Right cardiac atrium (tissue), 5 donors: ENCODE data around the gene KLHL17. TPM values are rescaled to one million over a fixed set of nuclear protein-coding genes. Genes with fewer than 3 reads are reported as not detected.
"Not testable (repeated sequence)": the region's sequence is repeated elsewhere in the genome, so short reads cannot be mapped to it uniquely, and the experiment has no call there.

ENCODE experiments used
- ATAC-seq, 2 donors: fragments of 200-7000 bp; cut with Tn5 transposase; one replicate each; pipeline versions ENCODE4 v1.8.0 to v1.9.1; 2020; ENCODE audit warnings: moderate library complexity in 2 of 2, mild to moderate bottlenecking in 1 of 2
- DNase-seq, 3 donors: peaks; one replicate each; pipeline ENCODE4 v3.0.0-alpha.2; 2020
- H3K27ac ChIP-seq: one replicate; pipeline ENCODE4 v1.5.1; 2013; ENCODE audit warnings: mild to moderate bottlenecking, low read length, control low read depth, moderate library complexity
- H3K27me3 ChIP-seq: one replicate; pipeline ENCODE4 v1.6.1; 2013; ENCODE audit not compliant: control insufficient read depth, insufficient read depth
- H3K4me1 ChIP-seq: one replicate; pipeline ENCODE4 v1.6.1; 2013; ENCODE audit warnings: low read length; ENCODE audit not compliant: control insufficient read depth, insufficient read depth
- H3K4me3 ChIP-seq: one replicate; pipeline ENCODE4 v1.5.1; 2013; ENCODE audit warnings: low read length, control low read depth
- H3K9me3 ChIP-seq: one replicate; pipeline ENCODE4 v1.6.1; 2013; ENCODE audit warnings: low read length; ENCODE audit not compliant: control insufficient read depth
- WGBS: extraction: QIAGEN DNeasy Blood & Tissue Kit; methylation state at CpG from one replicate; pipeline ENCODE4 v1.1.7; 2013; 5-methylcytosine and 5-hydroxymethylcytosine counted together
- intact Hi-C, 4 donors: fragments of 100-400 bp; cut with DNase I; formaldehyde crosslinking; loops; one replicate each; pipeline versions ENCODE4 v1.11.0 to v1.14.0; 2022 to 2023
- polyA plus RNA-seq: library from polyadenylated mRNA; stranded (reverse); fragments of 200-250 nt; gene quantifications from one replicate; pipeline ENCODE4 v1.2.3, GENCODE V29; 2013
- total RNA-seq, 4 donors: library from RNA; stranded (reverse); fragmentation: NEBNext Ultra II Directional; extraction: Animal tissue kit (Norgen Biotek cat#: 25700); gene quantifications; one replicate each; pipeline ENCODE4 v1.2.1, GENCODE V29; 2021
- donor health status: healthy with polysubstance abuse.
- donor health status: DM: no; HTN: yes; CAD: no.
- donor health status: DM: no; HTN: no; CAD: no.
- donor health status: DM: no; HTN: yes; CAD: no; lungs with severe emphysema.
- donor health status: DM: yes; HTN: yes; CAD: no.

KLHL17 gene
- total and polyA plus RNA-seq, 5 donors: 5.0 to 9.7 (median 5.4) TPM

DNA sequence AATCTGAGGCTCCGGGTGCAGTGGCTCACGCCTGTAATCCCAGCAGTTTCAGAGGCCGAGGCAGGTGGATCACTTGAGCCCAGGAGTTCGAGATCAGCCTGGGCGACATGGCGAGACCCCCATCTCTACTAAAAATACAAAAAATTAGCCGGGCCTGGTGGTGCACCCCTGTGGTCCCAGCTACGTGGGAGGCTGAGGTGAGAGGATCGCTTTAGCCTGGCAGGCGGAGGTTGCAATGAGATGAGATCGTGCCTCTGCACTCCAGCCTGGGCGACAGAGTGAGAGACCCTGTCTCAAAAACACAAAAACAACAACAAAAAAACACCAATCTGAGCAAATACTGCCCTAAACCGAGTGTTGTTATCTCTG, 52.3 kb downstream of the KLHL17 start:
- H3K27ac ChIP-seq: peak overlapping the region; percentile 85
- not testable (repeated sequence) for H3K9me3 ChIP-seq

DNA sequence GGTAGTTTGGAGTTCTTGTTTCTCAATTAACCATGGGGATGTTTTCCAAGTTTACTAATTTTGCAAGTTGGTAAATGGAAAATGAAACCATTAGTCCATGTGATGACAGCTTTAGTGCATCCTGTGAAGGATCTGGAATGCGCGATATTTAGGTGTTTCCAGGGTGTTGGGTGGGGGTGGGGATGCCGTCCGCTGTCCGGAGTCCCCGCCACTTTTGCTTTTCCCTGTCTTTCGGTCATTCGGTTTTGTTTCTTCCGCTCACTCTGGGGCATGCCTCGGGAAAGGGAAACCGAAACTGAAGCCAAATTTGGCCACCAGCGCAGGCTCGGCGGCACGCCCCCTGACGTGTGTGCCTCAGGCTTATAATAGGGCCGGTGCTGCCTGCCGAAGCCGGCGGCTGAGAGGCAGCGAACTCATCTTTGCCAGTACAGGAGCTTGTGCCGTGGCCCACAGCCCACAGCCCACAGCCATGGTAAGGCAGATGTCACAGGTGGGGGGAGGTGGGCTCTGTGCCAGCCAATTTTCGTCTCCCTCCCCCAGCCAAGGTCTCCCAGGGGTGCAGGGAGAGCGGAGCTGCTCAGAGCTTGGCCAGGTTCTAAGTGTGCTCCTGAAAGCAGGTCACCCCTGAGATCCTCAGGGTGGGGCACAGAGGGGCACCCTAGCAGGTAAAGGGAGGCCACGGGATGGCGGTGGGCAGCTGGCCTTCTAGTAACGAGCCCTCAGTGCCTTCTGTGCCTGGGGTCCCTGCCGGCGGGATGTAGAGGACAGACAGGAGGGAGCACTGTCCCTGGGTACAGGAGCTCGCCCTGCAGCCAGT, 52.9 kb downstream of the KLHL17 start, which contains the start of gene ISG15:
ISG15 (plus strand) TSS at position 393 of the 817 bp plus-strand sequence; CDS start at position 470, 77 bp downstream.
- ATAC-seq (peak; percentile 93), DNase-seq (peak; percentile 92 to 98 (median 95))
- intact Hi-C loops: no loop called here
- H3K27me3 ChIP-seq: no peaks in the 10 kb centered on the region
- no peaks in the 10 kb centered on the region for H3K9me3 ChIP-seq
- WGBS: 4% methylated on average over 30 of the region's 30 CpGs
- H3K4me1 ChIP-seq: no peaks in the 10 kb centered on the region
- H3K4me3 ChIP-seq: peak within 1 kb of the TSS; percentile 78
- H3K27ac ChIP-seq: peak within 1 kb of the TSS; percentile 93

More for the DNA sequence above, 52.3 kb downstream of the KLHL17 start:
- WGBS: 59% methylated on average over 13 of the region's 13 CpGs
- peak in 1 of 3 donors; percentile 25 for DNase-seq
- H3K4me1 ChIP-seq, H3K27me3 ChIP-seq, intact Hi-C loops, ATAC-seq: not testable (repeated sequence)
- peak overlapping the region; percentile 78 for H3K4me3 ChIP-seq

GRCh38 chr1:1013922-1014648, 53.7 kb downstream of the KLHL17 start:
- WGBS: 51% methylated on average over 41 of the region's 41 CpGs
- Histone ChIP-seq H3K9me3 (no peaks in the 10 kb centered on the region), H3K4me3 (peak overlapping the region; percentile 78), H3K27me3 (no peaks in the 10 kb centered on the region), H3K27ac (peak overlapping the region; percentile 93), H3K4me1 (no peaks in the 10 kb centered on the region)
- DNase-seq (peak in 2 of 3 donors; percentile 71 to 74), ATAC-seq (peak; percentile 26 to 67)
- intact Hi-C loops: no loop called here

- no peaks in the 10 kb centered on the region for H3K27me3 ChIP-seq
- no peak overlapping the region for H3K4me3 ChIP-seq
- intact Hi-C loops: no loop called here
- H3K27ac ChIP-seq: no peak overlapping the region
- whole genome bisulfite sequencing: 76% methylated on average over 20 of the region's 20 CpGs
- no peaks in the 10 kb centered on the region for H3K9me3 ChIP-seq
- no peaks in the 10 kb centered on the region for H3K4me1 ChIP-seq
- no peak for ATAC-seq
- peak; percentile 39 to 65 (median 48) for DNase-seq
Measured at GRCh38 chr1:1014799-1015681, 54.7 kb downstream of the KLHL17 start.

Other genes with a start within 250 kb of the KLHL17 start
- 10 to 100 TPM in 3 of 4 donors, 1 to 10 TPM in 1; 6.9 to 27.2 (median 11.4) TPM for gene SAMD11, start 36.7 kb upstream of the KLHL17 start, total RNA-seq
- 7.8 TPM for gene SAMD11, start 36.7 kb upstream of the KLHL17 start, polyA plus RNA-seq
- gene NOC2L, start 1.3 kb upstream of the KLHL17 start, total RNA-seq: 10 to 100 TPM; 43.6 to 48.6 (median 45.5) TPM
- 44.3 TPM for gene NOC2L, start 1.3 kb upstream of the KLHL17 start, polyA plus RNA-seq
- under 1 TPM in 1 of 4 donors, not detected in 3; 0.41 TPM for gene PLEKHN1, start 5.9 kb downstream of the KLHL17 start, total RNA-seq
- 0.14 TPM for gene PLEKHN1, start 5.9 kb downstream of the KLHL17 start, polyA plus RNA-seq
- 10 to 100 TPM; 44.4 to 78.0 (median 57.4) TPM for gene PERM1, start 21.5 kb downstream of the KLHL17 start, total RNA-seq
- 112 TPM for gene PERM1, start 21.5 kb downstream of the KLHL17 start, polyA plus RNA-seq
- 10 to 100 TPM; 37.3 to 62.5 (median 38.6) TPM for gene HES4, start 39.5 kb downstream of the KLHL17 start, total RNA-seq
- gene HES4, start 39.5 kb downstream of the KLHL17 start, polyA plus RNA-seq: 25.7 TPM
- gene ISG15, start 52.9 kb downstream of the KLHL17 start, total RNA-seq: 10 to 100 TPM; 16.1 to 36.4 (median 21.6) TPM
- 65.5 TPM for gene ISG15, start 52.9 kb downstream of the KLHL17 start, polyA plus RNA-seq
- 10 to 100 TPM; 17.1 to 26.4 (median 21.4) TPM for gene AGRN, start 59.5 kb downstream of the KLHL17 start, total RNA-seq
- gene AGRN, start 59.5 kb downstream of the KLHL17 start, polyA plus RNA-seq: 12.0 TPM
- not detected for gene RNF223, start 113.7 kb downstream of the KLHL17 start, total RNA-seq
- gene RNF223, start 113.7 kb downstream of the KLHL17 start, polyA plus RNA-seq: not detected
- gene C1orf159, start 155.5 kb downstream of the KLHL17 start, total RNA-seq: 1 to 10 TPM; 4.9 to 5.6 (median 5.4) TPM
- 6.8 TPM for gene C1orf159, start 155.5 kb downstream of the KLHL17 start, polyA plus RNA-seq
- gene TTLL10, start 213.3 kb downstream of the KLHL17 start, total RNA-seq: not detected
- gene TTLL10, start 213.3 kb downstream of the KLHL17 start, polyA plus RNA-seq: 0.09 TPM
- gene TNFRSF18, start 246.0 kb downstream of the KLHL17 start, total RNA-seq: under 1 TPM in 1 of 4 donors, not detected in 3; 0.38 TPM
- 0.14 TPM for gene TNFRSF18, start 246.0 kb downstream of the KLHL17 start, polyA plus RNA-seq